Natural killer cell (primary cell): Measurements from ENCODE around the gene ADD1. TPM values are rescaled to one million over a fixed set of nuclear protein-coding genes. Genes with fewer than 3 reads are reported as not detected.

Source experiments
- ATAC-seq, 3 donors: fragments of 150-1000 bp in 2 of 3; fragments of 200-7000 bp in 1 of 3; cut with Tn5 transposase; 1 replicate in 1 of 3; 2 replicates in 2 of 3; pipeline ENCODE4 v1.10.0; 2021; ENCODE audit warnings: mild to moderate bottlenecking in 2 of 3, moderate library complexity in 2 of 3
- DNase-seq, 2 donors: peaks; one replicate each; pipeline versions ENCODE4 v3.0.0 to v3.0.0-alpha.2; 2013 to 2021; ENCODE audit warnings: mixed read lengths in 1 of 2
- H3K27ac ChIP-seq: one replicate; pipeline ENCODE4 v1.5.1; 2013; ENCODE audit warnings: mild to moderate bottlenecking, low read length
- H3K27me3 ChIP-seq: one replicate; pipeline ENCODE4 v1.6.1; 2013; ENCODE audit warnings: low read length; ENCODE audit not compliant: control insufficient read depth, insufficient read depth
- H3K36me3 ChIP-seq: one replicate; pipeline ENCODE4 v1.6.1; 2013; ENCODE audit warnings: low read length; ENCODE audit not compliant: control insufficient read depth, insufficient read depth
- H3K4me1 ChIP-seq: one replicate; pipeline ENCODE4 v1.6.1; 2013; ENCODE audit warnings: low read length; ENCODE audit not compliant: control insufficient read depth, insufficient read depth
- H3K4me3 ChIP-seq: one replicate; pipeline ENCODE4 v1.5.1; 2013; ENCODE audit warnings: low read length
- H3K9me3 ChIP-seq: one replicate; pipeline ENCODE4 v1.6.1; 2013; ENCODE audit warnings: low read length; ENCODE audit not compliant: control insufficient read depth, insufficient read depth
- H3K27ac Mint-ChIP-seq, 2 donors: one replicate each; pipeline ENCODE4 v1.8.0; 2022; ENCODE audit warnings: mild to moderate bottlenecking in 2 of 2, mixed read lengths in 2 of 2, moderate library complexity in 1 of 2
- H3K27me3 Mint-ChIP-seq, 2 donors: one replicate each; pipeline ENCODE4 v1.8.0; 2022; ENCODE audit warnings: low read depth in 2 of 2, mixed read lengths in 2 of 2
- H3K36me3 Mint-ChIP-seq: one replicate; pipeline ENCODE4 v1.8.0; 2022; ENCODE audit warnings: mixed read lengths
- H3K4me1 Mint-ChIP-seq, 2 donors: one replicate each; pipeline ENCODE4 v1.8.0; 2022; ENCODE audit warnings: mixed read lengths in 2 of 2
- H3K4me3 Mint-ChIP-seq: one replicate; pipeline ENCODE4 v1.8.0; 2022; ENCODE audit warnings: mild to moderate bottlenecking, moderate library complexity, mixed read lengths
- H3K9me3 Mint-ChIP-seq, 2 donors: one replicate each; pipeline ENCODE4 v1.8.0; 2022; ENCODE audit warnings: mixed read lengths in 2 of 2
- WGBS: methylation state at CpG from one replicate; pipeline ENCODE4 v1.1.7; 2013; ENCODE audit warnings: missing lambda C conversion rate; ENCODE audit not compliant: insufficient coverage; 5-methylcytosine and 5-hydroxymethylcytosine counted together
- intact Hi-C: fragments of 100-400 bp; cut with micrococcal nuclease; formaldehyde crosslinking; loops from one replicate; pipeline ENCODE4 v1.14.2; 2022
- total RNA-seq, 4 donors: library from RNA; stranded (reverse); fragments of 120-200 nt in 1 of 4; gene quantifications; one replicate each; pipeline versions ENCODE4 v1.2.3 to v1.2.4, GENCODE V29; 2013 to 2022
- TF ChIP-seq, protein P1 (sequence below): fragments of 200-600 bp; IDR thresholded peaks from one replicate; pipeline ENCODE4 v1.8.0; 2022; ENCODE audit warnings: antibody characterized with exemption

The ADD1 gene
- total RNA-seq, 3 donors from 2014 or later (not counting 1 experiment from before 2014, with no cell fraction given): 383 to 465 (median 452) TPM

DNA sequence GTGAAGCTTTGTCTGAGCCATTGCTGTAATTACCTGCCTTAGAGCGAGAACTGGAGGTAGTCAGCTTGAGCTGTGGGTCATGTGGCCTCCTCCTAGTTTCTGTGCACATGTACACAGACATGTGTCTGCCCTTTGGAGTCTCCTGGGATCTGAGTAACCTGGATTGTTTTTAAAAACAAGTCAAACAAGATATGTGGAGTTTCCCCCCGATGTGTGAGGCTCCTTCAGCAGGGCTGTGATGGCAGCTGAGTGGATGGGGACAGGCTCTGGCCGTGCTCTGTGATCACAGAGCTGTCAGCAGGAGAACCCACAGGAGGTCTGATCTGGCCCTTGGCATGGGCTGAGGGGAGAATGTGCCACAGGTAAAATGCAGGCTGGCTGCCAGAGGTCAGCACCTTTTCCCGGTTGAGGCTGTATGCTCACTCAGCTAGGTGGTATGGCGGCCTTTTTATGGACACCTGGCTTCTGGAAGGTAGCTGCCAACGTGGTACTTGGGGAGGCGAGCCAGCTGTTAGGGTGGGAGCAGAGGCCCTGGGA lies 81.2 kb downstream of the ADD1 start:
- intact Hi-C loops: no loop called here

DNA sequence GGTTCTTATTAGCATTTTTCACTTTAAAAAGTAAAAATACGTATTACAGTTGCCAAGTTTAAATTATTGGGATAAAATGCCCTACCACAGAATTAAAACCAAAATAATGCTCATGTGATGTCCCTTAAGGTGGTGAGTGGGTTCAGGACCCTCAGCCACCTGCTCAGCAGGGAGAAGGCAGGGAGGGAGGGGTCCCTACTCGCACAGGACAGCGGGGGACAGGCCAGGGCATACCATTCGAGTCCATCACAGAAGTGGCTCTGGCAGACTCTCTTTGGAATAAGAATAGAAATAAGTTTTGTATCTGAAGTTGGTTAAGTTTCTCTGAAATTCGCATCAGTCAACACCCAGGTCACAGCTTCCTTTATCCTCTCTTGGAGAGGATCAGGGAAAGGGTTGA lies 81.9 kb downstream of the ADD1 start:
- no peaks in the 10 kb centered on the region for H3K27me3 Mint-ChIP-seq
- H3K4me3 ChIP-seq: no peak overlapping the region
- TF ChIP-seq, protein P1, sequence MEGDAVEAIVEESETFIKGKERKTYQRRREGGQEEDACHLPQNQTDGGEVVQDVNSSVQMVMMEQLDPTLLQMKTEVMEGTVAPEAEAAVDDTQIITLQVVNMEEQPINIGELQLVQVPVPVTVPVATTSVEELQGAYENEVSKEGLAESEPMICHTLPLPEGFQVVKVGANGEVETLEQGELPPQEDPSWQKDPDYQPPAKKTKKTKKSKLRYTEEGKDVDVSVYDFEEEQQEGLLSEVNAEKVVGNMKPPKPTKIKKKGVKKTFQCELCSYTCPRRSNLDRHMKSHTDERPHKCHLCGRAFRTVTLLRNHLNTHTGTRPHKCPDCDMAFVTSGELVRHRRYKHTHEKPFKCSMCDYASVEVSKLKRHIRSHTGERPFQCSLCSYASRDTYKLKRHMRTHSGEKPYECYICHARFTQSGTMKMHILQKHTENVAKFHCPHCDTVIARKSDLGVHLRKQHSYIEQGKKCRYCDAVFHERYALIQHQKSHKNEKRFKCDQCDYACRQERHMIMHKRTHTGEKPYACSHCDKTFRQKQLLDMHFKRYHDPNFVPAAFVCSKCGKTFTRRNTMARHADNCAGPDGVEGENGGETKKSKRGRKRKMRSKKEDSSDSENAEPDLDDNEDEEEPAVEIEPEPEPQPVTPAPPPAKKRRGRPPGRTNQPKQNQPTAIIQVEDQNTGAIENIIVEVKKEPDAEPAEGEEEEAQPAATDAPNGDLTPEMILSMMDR: no peak
- peak overlapping the region; percentile 59 to 87 for H3K27ac Mint-ChIP-seq
- peaks cover 1% of the 10 kb centered on the region for H3K36me3 Mint-ChIP-seq
- no peaks in the 10 kb centered on the region for H3K27me3 ChIP-seq
- no peaks in the 10 kb centered on the region for H3K9me3 ChIP-seq
- H3K4me1 Mint-ChIP-seq: peaks cover 28 to 34% of the 10 kb centered on the region in 2 donors
- no peak overlapping the region for H3K27ac ChIP-seq
- ATAC-seq (no peak), DNase-seq (no peak)
- H3K4me3 Mint-ChIP-seq: no peak overlapping the region
- 95% methylated on average over 4 of the region's 5 CpGs for WGBS
- H3K4me1 ChIP-seq: peaks cover 24% of the 10 kb centered on the region
- intact Hi-C loops: no loop called here
- no peaks in the 10 kb centered on the region for H3K9me3 Mint-ChIP-seq
- peaks cover 69% of the 10 kb centered on the region for H3K36me3 ChIP-seq

More for the DNA sequence above, 81.2 kb downstream of the ADD1 start:
- no peaks in the 10 kb centered on the region for H3K27me3 Mint-ChIP-seq
- no peaks in the 10 kb centered on the region for H3K27me3 ChIP-seq
- no peak overlapping the region for H3K4me3 Mint-ChIP-seq
- TF ChIP-seq, protein P1: no peak
- peaks cover 24% of the 10 kb centered on the region for H3K4me1 ChIP-seq
- no peak for DNase-seq
- no peaks in the 10 kb centered on the region for H3K9me3 ChIP-seq
- H3K27ac Mint-ChIP-seq: peak overlapping the region; percentile 59 to 87
- H3K4me1 Mint-ChIP-seq: peaks cover 35 to 41% of the 10 kb centered on the region in 2 donors
- H3K27ac ChIP-seq: no peak overlapping the region
- peaks cover 64% of the 10 kb centered on the region for H3K36me3 ChIP-seq
- H3K4me3 ChIP-seq: no peak overlapping the region
- H3K36me3 Mint-ChIP-seq: peaks cover 8% of the 10 kb centered on the region
- ATAC-seq: no peak
- H3K9me3 Mint-ChIP-seq: peaks cover 0 to 1% of the 10 kb centered on the region in 2 donors
- WGBS: 98% methylated on average over 7 of the region's 7 CpGs

DNA sequence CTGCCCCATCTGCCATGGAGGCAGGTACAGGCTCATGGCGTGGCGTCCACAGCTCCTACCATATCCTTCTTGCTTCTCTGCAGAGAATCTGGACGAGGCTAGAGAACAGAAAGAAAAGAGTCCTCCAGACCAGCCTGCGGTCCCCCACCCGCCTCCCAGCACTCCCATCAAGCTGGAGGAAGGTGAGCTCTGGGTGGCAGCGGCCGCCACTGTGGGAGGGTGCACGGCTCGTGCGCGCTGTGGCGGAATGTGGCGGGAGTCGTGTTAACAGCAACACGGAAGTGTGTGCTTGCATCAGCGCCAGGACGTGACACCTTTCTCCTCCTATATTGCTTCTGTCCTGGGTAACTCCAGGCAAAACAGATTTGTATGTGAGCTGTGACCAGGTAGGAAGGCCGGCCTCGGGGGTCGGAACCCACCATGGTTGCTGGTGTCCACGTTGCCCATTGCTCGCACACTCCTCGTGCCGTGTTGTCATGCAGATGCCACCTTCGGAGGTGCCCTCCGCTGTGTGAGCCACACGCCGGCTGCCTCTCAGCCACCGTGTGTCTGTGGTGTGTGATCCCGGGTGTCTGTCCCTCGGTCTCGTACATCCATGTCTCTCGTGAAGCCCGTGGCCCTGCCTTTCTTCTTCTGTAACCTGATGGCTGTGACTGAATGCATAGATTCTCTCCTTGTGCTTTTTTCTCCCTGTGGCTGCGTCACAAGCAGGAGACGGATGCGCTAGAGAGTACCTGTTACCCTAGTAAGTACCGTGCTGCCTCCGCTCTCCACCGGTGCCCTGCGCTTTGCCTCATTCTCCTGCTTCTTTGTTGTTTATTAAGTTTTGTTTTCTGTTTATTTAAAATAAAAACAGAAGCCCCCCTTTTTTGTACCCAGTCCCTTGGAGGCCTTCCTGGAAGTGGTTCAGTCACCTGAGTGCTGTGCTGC lies 82.6 kb downstream of the ADD1 start:
- peaks cover 23 to 27% of the 10 kb centered on the region in 2 donors for H3K4me1 Mint-ChIP-seq
- H3K9me3 Mint-ChIP-seq: no peaks in the 10 kb centered on the region
- peaks cover 74% of the 10 kb centered on the region for H3K36me3 ChIP-seq
- intact Hi-C loops: no loop called here
- 96% methylated on average over 41 of the region's 41 CpGs for WGBS
- H3K36me3 Mint-ChIP-seq: no peaks in the 10 kb centered on the region
- H3K27ac Mint-ChIP-seq: peak overlapping the region; percentile 38 to 72
- H3K9me3 ChIP-seq: no peaks in the 10 kb centered on the region
- H3K4me3 Mint-ChIP-seq: no peak overlapping the region
- no peak for ATAC-seq
- TF ChIP-seq, protein P1: no peak
- H3K27me3 ChIP-seq: no peaks in the 10 kb centered on the region
- H3K27me3 Mint-ChIP-seq: no peaks in the 10 kb centered on the region
- no peak overlapping the region for H3K27ac ChIP-seq
- DNase-seq: no peak
- H3K4me1 ChIP-seq: peaks cover 25% of the 10 kb centered on the region
- H3K4me3 ChIP-seq: no peak overlapping the region
